ENCODE measurements around the gene CNTN2. TPM values are rescaled to one million over a fixed set of nuclear protein-coding genes. Genes with fewer than 3 reads are reported as not detected.

Gene CNTN2
- total RNA-seq, 4 donors from 2014 or later: 0.19 TPM; not detected in 3

GRCh38 chr1:205024679-205025078 is 18.3 kb upstream of the CNTN2 start:
- no peak for TF ChIP-seq CTCF (IDR thresholded peaks at IDR 0.05; ENCODE audit: low read depth)

- TF ChIP-seq CTCF (IDR thresholded peaks at IDR 0.05; ENCODE audit: low read depth): no peak
These were observed 17.8 kb upstream of the CNTN2 start for GRCh38 chr1:205025239-205025638.

GRCh38 chr1:205026181-205026580 is 16.8 kb upstream of the CNTN2 start:
- TF ChIP-seq CTCF (IDR thresholded peaks at IDR 0.05; ENCODE audit: low read depth): no peak

GRCh38 chr1:205028390-205028789 is 14.6 kb upstream of the CNTN2 start:
- no peak for TF ChIP-seq CTCF (IDR thresholded peaks at IDR 0.05; ENCODE audit: low read depth)

GRCh38 chr1:205028924-205029323 is 14.1 kb upstream of the CNTN2 start:
- TF ChIP-seq CTCF (IDR thresholded peaks at IDR 0.05; ENCODE audit: low read depth): no peak

- no peak for TF ChIP-seq CTCF (IDR thresholded peaks at IDR 0.05; ENCODE audit: low read depth)
These were observed 12.8 kb upstream of the CNTN2 start for GRCh38 chr1:205030241-205030640.

- no peak for TF ChIP-seq CTCF (IDR thresholded peaks at IDR 0.05; ENCODE audit: low read depth)
These were observed 12.1 kb upstream of the CNTN2 start for GRCh38 chr1:205030896-205031295.

Data from subcutaneous adipose tissue (tissue), 4 donors.